GM19463 (cell line): Measurements from ENCODE around the gene PCDHB4.
"Not testable (repeated sequence)": the region's sequence is repeated elsewhere in the genome, so short reads cannot be mapped to it uniquely, and the experiment has no call there.

Experiments
- ATAC-seq: cut with Tn5 transposase; IDR thresholded peaks from one replicate; pipeline ENCODE4 v1.9.1; 2021; ENCODE audit warnings: mild to moderate bottlenecking, moderate library complexity; ENCODE audit not compliant: unreplicated experiment

Gene PCDHB4

DNA sequence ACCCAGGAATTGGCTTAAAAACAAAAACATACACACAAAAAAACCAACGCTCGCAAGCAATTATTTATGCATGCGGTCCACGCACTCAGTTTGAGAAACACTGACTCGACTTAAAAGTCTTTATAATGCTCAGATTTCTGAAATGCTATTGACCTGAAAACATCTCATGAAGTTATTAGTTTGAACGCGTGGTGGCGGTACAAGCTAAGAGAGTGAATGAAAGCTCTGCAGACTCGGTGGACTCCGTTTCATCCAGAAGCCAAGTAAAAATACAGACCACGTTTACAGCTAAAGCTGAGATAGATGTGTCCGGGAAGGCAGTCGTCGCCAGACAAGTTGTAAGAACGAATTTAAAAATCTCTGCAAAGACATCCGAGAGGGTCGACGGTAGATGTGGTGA is 28.2 kb downstream of the PCDHB4 start, which contains the start of gene PCDHB6:
TSS of gene PCDHB6 (plus strand) at position 246 of the 400 bp plus-strand sequence. CDS start 201 bp downstream, outside the sequence.
- no peak for ATAC-seq

DNA sequence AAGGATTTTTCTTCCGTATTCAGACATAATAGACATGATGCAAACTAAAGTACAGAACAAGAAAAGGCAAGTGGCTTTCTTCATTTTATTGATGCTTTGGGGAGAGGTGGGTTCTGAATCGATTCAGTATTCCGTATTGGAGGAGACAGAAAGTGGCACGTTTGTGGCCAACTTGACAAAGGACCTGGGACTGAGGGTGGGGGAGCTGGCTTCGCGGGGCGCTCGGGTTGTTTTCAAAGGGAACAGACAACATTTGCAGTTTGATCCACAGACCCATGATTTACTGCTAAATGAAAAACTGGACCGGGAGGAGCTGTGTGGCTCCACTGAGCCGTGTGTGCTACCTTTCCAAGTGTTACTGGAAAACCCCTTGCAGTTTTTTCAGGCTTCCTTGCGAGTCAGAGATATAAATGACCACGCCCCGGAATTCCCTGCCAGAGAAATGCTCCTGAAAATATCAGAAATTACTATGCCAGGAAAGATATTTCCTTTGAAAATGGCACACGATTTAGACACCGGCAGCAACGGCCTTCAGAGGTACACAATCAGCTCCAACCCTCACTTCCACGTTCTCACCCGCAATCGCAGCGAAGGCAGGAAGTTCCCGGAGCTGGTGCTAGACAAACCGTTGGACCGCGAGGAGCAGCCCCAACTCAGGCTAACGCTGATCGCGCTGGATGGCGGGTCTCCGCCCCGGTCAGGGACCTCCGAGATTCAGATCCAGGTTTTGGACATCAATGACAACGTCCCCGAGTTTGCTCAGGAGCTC is 28.8 kb downstream of the PCDHB4 start:
- no peak for ATAC-seq

DNA sequence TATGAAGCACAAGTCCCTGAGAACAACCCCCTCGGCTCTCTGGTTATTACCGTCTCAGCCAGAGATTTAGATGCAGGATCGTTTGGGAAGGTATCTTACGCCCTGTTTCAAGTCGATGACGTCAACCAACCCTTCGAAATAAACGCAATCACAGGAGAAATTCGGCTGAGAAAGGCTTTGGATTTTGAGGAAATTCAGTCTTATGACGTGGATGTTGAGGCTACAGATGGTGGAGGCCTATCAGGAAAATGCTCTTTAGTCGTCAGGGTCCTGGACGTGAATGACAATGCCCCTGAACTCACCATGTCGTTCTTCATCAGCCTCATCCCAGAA is 29.3 kb downstream of the PCDHB4 start:
- ATAC-seq: no peak

DNA sequence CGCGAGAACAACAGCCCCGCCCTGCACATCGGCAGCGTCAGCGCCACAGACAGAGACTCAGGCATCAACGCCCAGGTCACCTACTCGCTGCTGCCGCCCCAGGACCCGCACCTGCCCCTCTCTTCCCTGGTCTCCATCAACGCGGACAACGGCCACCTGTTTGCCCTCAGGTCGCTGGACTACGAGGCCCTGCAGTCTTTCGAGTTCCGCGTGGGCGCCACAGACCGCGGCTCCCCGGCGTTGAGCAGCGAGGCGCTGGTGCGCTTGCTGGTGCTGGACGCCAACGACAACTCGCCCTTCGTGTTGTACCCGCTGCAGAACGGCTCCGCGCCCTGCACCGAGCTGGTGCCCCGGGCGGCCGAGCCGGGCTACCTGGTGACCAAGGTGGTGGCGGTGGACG is 30.0 kb downstream of the PCDHB4 start:
- ATAC-seq: not testable (repeated sequence)

DNA sequence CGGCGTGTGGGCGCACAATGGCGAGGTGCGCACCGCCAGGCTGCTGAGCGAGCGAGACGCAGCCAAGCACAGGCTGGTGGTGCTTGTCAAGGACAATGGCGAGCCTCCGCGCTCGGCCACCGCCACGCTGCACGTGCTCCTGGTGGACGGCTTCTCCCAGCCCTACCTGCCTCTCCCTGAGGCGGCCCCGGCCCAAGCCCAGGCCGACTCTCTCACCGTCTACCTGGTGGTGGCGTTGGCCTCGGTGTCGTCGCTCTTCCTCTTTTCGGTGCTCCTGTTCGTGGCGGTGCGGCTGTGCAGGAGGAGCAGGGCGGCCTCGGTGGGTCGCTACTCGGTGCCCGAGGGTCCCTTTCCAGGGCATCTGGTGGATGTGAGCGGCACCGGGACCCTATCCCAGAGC is 30.5 kb downstream of the PCDHB4 start:
- ATAC-seq: not testable (repeated sequence)

DNA sequence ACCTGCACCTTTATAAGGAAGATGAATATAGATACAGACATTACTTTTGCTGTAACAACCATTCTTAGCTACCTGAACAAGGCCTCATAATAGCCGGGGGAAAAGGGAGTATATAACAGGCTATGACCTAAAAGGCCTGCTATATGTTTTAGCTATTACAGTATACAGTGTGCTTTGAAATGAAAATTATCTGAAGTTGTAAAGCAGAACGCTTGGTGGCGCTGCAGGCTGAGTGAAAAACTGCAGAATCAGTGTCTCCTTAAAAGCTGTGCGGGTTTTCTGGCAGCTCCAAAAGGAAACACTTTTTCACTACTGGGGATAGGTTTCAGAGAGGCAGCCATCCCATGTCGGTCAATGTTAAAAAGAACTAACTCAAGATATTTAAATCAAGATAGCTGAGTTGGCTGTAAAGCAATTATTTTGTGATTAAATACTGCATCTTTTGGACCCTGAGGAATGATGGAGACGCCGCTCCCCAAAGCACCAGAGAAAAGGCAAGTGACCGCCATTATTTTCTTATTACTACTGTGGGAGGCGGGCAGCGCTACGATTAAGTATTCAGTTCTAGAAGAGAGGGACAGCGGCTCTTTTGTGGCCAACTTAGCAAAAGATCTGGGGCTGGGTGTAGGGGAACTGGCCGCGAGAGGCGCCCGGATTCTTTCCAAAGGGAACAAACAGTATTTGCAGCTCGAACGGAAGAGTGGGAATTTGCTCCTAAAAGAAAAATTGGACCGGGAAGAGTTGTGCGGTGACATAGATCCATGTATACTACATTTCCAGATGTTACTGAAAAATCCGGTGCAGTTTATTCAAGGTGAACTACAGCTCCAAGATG is 34.1 kb downstream of the PCDHB4 start:
- ATAC-seq: no peak

DNA sequence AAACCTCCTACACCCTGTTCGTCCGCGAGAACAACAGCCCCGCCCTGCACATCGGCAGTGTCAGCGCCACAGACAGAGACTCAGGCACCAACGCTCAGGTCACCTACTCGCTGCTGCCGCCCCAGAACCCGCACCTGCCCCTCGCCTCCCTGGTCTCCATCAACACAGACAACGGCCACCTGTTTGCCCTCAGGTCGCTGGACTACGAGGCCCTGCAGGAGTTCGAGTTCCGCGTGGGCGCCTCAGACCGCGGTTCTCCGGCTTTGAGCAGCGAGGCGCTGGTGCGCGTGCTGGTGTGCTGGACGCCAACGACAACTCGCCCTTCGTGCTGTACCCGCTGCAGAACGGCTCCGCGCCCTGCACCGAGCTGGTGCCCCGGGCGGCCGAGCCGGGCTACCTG is 35.7 kb downstream of the PCDHB4 start:
- ATAC-seq: not testable (repeated sequence)

DNA sequence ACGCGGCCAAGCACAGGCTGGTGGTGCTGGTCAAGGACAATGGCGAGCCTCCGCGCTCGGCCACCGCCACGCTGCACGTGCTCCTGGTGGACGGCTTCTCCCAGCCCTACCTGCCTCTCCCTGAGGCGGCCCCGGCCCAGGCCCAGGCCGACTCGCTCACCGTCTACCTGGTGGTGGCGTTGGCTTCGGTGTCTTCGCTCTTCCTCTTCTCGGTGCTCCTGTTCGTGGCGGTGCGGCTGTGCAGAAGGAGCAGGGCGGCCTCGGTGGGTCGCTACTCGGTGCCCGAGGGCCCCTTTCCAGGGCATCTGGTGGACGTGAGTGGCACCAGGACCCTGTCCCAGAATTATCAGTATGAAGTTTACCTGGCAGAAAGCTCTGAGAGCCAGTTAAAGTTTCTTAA is 36.3 kb downstream of the PCDHB4 start:
- not testable (repeated sequence) for ATAC-seq

DNA sequence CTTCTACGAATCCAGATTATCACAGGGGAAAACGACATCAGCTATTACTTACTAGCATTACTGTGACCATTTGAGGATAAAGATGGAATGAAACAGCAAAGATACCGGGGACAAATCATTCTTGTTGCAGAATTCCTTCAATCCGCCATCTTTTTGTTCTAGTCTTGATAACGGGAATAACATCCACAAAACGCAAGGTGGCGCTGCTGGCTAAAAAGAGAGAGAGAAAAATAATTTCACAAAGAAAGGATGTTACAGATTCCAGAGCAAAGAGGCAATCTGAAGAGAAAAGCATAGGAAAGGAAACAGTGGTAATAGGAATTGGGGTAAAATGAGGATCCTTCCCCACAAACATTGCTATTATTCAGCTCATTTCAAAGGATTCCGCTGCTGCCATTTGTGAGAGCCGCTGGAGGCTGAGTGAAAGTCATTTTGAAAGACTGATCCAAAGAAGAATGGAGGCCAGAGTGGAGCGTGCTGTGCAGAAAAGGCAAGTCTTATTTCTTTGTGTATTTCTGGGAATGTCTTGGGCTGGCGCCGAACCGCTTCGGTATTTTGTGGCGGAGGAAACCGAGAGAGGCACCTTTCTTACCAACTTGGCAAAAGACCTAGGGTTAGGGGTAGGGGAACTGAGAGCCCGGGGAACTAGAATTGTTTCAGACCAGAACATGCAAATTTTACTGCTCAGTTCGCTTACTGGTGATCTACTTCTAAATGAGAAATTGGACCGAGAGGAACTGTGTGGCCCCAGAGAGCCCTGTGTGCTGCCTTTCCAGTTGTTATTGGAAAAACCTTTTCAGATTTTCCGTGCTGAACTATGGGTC is 51.0 kb downstream of the PCDHB4 start, which contains the start of gene PCDHB7:
TSS of gene PCDHB7 (plus strand) at position 264 of the 824 bp plus-strand sequence. CDS start at position 456, 192 bp downstream.
- ATAC-seq: no peak

DNA sequence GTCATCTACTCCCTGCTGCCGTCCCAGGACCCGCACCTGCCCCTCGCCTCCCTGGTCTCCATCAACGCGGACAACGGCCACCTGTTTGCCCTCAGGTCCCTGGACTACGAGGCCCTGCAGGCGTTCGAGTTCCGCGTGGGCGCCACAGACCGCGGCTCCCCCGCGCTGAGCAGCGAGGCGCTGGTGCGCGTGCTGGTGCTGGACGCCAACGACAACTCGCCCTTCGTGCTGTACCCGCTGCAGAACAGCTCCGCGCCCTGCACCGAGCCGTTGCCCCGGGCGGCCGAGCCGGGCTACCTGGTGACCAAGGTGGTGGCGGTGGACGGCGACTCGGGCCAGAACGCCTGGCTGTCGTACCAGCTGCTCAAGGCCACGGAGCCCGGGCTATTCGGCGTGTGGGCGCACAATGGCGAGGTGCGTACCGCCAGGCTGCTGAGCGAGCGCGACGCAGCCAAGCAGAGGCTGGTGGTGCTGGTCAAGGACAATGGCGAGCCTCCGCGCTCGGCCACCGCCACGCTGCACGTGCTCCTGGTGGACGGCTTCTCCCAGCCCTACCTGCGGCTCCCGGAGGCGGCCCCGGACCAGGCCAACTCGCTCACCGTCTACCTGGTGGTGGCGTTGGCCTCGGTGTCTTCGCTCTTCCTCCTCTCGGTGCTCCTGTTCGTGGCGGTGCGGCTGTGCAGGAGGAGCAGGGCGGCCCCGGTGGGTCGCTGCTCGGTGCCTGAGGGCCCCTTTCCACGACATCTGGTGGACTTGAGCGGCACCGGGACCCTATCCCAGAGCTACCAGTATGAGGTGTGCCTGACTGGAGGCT is 52.9 kb downstream of the PCDHB4 start:
- not testable (repeated sequence) for ATAC-seq
